Fibroblast of villous mesenchyme (primary cell): ENCODE measurements around the gene LRRC7. TPM values are rescaled to one million over a fixed set of nuclear protein-coding genes. Genes with fewer than 3 reads are reported as not detected.
"Not testable (repeated sequence)": the region's sequence is repeated elsewhere in the genome, so short reads cannot be mapped to it uniquely, and the experiment has no call there.

ENCODE experiments used
- DNase-seq: peaks from one replicate; pipeline ENCODE4 v3.0.0-alpha.2; 2010; ENCODE audit warnings: low read depth
- H3K4me3 ChIP-seq: 2 replicates; pipeline ENCODE4 v1.5.1; 2011; ENCODE audit warnings: low read depth, mild to moderate bottlenecking, low read length
- CTCF ChIP-seq: IDR thresholded peaks from 2 replicates; pipeline ENCODE4 v1.5.1; 2012; ENCODE audit warnings: low read depth, mild to moderate bottlenecking, low read length; ENCODE audit not compliant: insufficient read depth
- total RNA-seq: library from RNA; depleted of rRNA; stranded (reverse); fragments of >200 nt; gene quantifications from 2 replicates; pipeline ENCODE4 v1.2.3, GENCODE V29; 2012

The LRRC7 gene
- total RNA-seq, 1 donor = 0.43 TPM

DNA sequence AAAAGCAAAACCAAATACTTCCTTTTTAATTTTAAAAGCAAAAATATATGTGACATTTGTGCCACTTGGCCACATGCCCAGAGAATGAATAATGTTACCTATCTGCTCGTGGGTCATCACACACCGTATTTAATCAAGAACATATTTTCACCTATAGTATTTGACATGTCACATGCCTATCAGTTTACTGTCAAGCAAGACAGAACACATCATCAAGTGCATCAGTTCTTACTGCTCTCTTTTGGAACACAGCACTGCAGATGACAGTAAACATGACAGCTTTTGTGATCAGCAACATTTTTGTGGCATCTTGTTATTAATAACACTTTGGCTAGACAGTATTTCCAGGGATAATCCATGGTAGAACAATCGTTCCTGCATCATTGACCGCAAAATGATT lies 134.4 kb downstream of the LRRC7 start:
- no peak for DNase-seq
- H3K4me3 ChIP-seq = no peak overlapping the region
- no peak for TF ChIP-seq CTCF

- DNase-seq = no peak
- no peak for TF ChIP-seq CTCF
- no peak overlapping the region for H3K4me3 ChIP-seq
Measured at GRCh38 chr1:69706473-69706872, 138.8 kb downstream of the LRRC7 start.

- H3K4me3 ChIP-seq = no peak overlapping the region
- TF ChIP-seq CTCF = no peak
- no peak for DNase-seq
Measured at GRCh38 chr1:69707103-69707502, 139.4 kb downstream of the LRRC7 start.

GRCh38 chr1:69710484-69711189 lies 142.9 kb downstream of the LRRC7 start:
- no peak for TF ChIP-seq CTCF
- DNase-seq = no peak

DNA sequence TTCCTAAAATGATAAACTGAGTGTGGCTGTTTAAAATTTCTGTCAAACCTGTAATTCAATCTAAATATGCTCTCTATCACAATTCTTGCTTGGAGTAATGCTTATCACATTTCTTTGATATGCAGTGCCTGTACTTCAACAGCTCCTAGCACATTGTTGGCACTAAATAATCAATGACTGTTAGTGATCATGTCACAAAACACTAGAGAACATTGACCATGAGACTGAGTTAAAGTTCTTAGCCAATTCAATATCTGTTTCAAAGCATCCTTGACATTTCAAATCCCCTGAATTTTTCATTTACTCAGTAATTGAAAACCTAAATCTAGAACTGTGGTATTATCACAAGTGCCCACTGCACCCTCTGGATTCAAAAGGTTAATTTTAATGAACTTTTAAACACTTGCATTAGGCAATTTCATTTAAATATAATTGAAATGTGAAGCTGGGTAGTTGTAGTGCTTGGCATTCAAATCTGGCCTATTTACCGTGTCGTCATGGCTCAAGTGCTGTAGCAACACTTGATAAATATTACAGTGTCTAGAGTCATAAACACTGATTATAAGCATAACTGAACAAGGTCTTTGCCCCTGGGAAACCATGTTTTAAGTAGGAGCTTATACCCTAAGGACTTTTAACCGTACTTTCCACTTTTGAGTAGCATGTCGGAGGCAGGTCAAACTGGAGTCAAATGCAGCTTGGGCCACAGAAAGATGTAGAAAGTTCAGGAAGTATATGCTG lies 143.6 kb downstream of the LRRC7 start:
- H3K4me3 ChIP-seq = no peak overlapping the region
- no peak for TF ChIP-seq CTCF
- DNase-seq = no peak

More at GRCh38 chr1:69710484-69711189, 142.9 kb downstream of the LRRC7 start:
- H3K4me3 ChIP-seq = no peak overlapping the region

DNA sequence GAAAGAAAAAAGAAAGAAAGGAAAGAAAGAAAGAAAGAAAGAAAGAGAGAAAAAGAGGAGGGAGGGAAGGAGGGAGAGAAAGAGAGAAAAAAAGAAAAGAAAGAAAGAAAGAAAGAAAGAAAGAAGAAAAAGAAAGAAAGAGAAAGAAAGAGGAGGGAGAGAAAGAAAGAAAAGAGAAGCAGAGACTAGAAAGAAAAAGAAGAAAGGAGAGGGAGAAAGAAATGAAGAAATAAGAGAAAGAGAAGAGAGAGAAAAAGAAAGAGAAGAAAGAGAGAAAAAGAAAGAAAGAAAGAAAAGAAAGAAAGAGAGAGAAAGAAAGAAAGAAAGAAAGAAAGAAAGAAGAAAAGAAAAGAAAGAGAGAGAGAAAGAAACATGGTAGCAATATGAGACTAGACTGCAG lies 150.1 kb downstream of the LRRC7 start:
- not testable (repeated sequence) for H3K4me3 ChIP-seq, DNase-seq

DNA sequence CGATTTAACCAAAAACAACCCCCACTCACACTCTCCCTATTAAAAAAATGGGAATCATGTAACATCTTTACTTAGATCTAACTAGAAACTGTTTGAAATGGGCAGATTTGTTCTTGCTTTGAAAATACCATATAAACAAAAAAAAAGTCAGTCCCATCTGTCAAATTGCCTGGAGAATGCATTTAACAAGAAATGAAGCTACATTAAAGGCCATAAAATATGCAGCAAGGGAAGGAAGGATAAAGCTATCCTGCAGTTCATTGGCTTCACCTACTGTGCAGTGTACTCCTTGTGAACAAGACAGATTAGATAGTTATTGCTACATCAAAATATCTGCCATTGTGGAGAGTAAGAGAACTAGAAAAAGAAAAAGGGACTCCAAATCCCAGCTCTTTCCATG lies 160.5 kb downstream of the LRRC7 start:
- no peak for TF ChIP-seq CTCF

More for the DNA sequence above, 160.5 kb downstream of the LRRC7 start:
- DNase-seq = no peak
- H3K4me3 ChIP-seq = no peak overlapping the region
